H9 (cell line): ENCODE data around the gene KCNAB2. TPM values are rescaled to one million over a fixed set of nuclear protein-coding genes. Genes with fewer than 3 reads are reported as not detected.

Experiments used
- DNase-seq: peaks from one replicate; pipeline ENCODE4 v3.0.0-alpha.2; 2017
- H2AFZ ChIP-seq: one replicate; pipeline ENCODE4 v1.6.1; 2013; ENCODE audit warnings: mild to moderate bottlenecking, low read length, control low read depth, moderate library complexity
- H2AK5ac ChIP-seq: 2 replicates; pipeline ENCODE4 v1.6.1; 2013; ENCODE audit warnings: low read length, control low read depth, mixed read lengths; ENCODE audit not compliant: insufficient read length
- H2BK120ac ChIP-seq: one replicate; pipeline ENCODE4 v1.6.1; 2013; ENCODE audit warnings: low read depth, mild to moderate bottlenecking, low read length, control low read depth, inconsistent platforms; ENCODE audit not compliant: poor library complexity, severe bottlenecking
- H2BK12ac ChIP-seq: 2 replicates; pipeline ENCODE4 v1.6.1; 2013; ENCODE audit warnings: low read length, control low read depth, mixed read lengths, low read depth; ENCODE audit not compliant: insufficient read length
- H2BK15ac ChIP-seq: 2 replicates; pipeline ENCODE4 v1.6.1; 2013; ENCODE audit warnings: low read depth, low read length, control low read depth
- H2BK20ac ChIP-seq: one replicate; pipeline ENCODE4 v1.6.1; 2013; ENCODE audit warnings: low read depth, mild to moderate bottlenecking, low read length, control low read depth, inconsistent platforms; ENCODE audit not compliant: poor library complexity, severe bottlenecking
- H2BK5ac ChIP-seq: 2 replicates; pipeline ENCODE4 v1.6.1; 2013; ENCODE audit warnings: low read length, control low read depth, mixed read lengths; ENCODE audit not compliant: insufficient read length
- H3K14ac ChIP-seq: 2 replicates; pipeline ENCODE4 v1.6.1; 2013; ENCODE audit warnings: low read length, control low read depth; ENCODE audit not compliant: insufficient read depth
- H3K18ac ChIP-seq: 2 replicates; pipeline ENCODE4 v1.6.1; 2013; ENCODE audit warnings: low read depth, mild to moderate bottlenecking, mixed read lengths, low read length, control low read depth; ENCODE audit not compliant: insufficient read length
- H3K23ac ChIP-seq: 2 replicates; pipeline ENCODE4 v1.6.1; 2013; ENCODE audit warnings: low read length, control low read depth, mixed read lengths, low read depth; ENCODE audit not compliant: insufficient read length
- H3K23me2 ChIP-seq: 2 replicates; pipeline ENCODE4 v1.6.1; 2013; ENCODE audit warnings: low read depth, mild to moderate bottlenecking, mixed read lengths, low read length, control low read depth; ENCODE audit not compliant: insufficient read length, poor library complexity, severe bottlenecking
- H3K27ac ChIP-seq: 2 replicates; pipeline ENCODE4 v1.5.1; 2013; ENCODE audit warnings: low read length, control low read depth, mixed read lengths, low read depth; ENCODE audit not compliant: insufficient read length
- H3K27me3 ChIP-seq: 2 replicates; pipeline ENCODE4 v1.6.1; 2013; ENCODE audit warnings: low read length, control low read depth, inconsistent platforms; ENCODE audit not compliant: insufficient read depth
- H3K4ac ChIP-seq: 2 replicates; pipeline ENCODE4 v1.6.1; 2013; ENCODE audit warnings: low read depth, mild to moderate bottlenecking, control low read depth, inconsistent platforms, low read length, moderate library complexity
- H3K4me1 ChIP-seq: 2 replicates; pipeline ENCODE4 v1.6.1; 2013; ENCODE audit warnings: low read length, control low read depth, inconsistent platforms; ENCODE audit not compliant: insufficient read depth
- H3K4me2 ChIP-seq: 2 replicates; pipeline ENCODE4 v1.6.1; 2013; ENCODE audit warnings: low read length, control low read depth, mixed read lengths; ENCODE audit not compliant: insufficient read length, insufficient read depth
- H3K56ac ChIP-seq: 2 replicates; pipeline ENCODE4 v1.6.1; 2013; ENCODE audit warnings: low read depth, mild to moderate bottlenecking, mixed read lengths, low read length, control low read depth; ENCODE audit not compliant: insufficient read length
- H3K79me1 ChIP-seq: 2 replicates; pipeline ENCODE4 v1.6.1; 2013; ENCODE audit warnings: low read depth, mild to moderate bottlenecking, moderate library complexity, low read length, control low read depth, inconsistent platforms; ENCODE audit not compliant: insufficient read depth, poor library complexity, severe bottlenecking
- H3K79me2 ChIP-seq: 2 replicates; pipeline ENCODE4 v1.6.1; 2013; ENCODE audit warnings: low read length, control low read depth, inconsistent platforms; ENCODE audit not compliant: insufficient read depth
- H3K9ac ChIP-seq: 2 replicates; pipeline ENCODE4 v1.6.1; 2013; ENCODE audit warnings: low read length, control low read depth, mixed read lengths; ENCODE audit not compliant: insufficient read length; ENCODE audit errors: extremely low read depth
- H3K9me3 ChIP-seq: one replicate; pipeline ENCODE4 v1.6.1; 2013; ENCODE audit warnings: low read depth, low read length, inconsistent platforms; ENCODE audit not compliant: control insufficient read depth
- H3T11ph ChIP-seq: one replicate; pipeline ENCODE4 v1.6.1; 2013; ENCODE audit warnings: mild to moderate bottlenecking, low read length, control low read depth, inconsistent platforms
- H4K20me1 ChIP-seq: one replicate; pipeline ENCODE4 v1.6.1; 2013; ENCODE audit not compliant: control insufficient read depth, insufficient read length, insufficient read depth
- H4K5ac ChIP-seq: 2 replicates; pipeline ENCODE4 v1.6.1; 2013; ENCODE audit warnings: low read depth, mild to moderate bottlenecking, mixed read lengths, low read length, control low read depth; ENCODE audit not compliant: insufficient read length
- H4K8ac ChIP-seq: replicated peaks from 2 replicates; pipeline ENCODE4 v1.6.1; 2013; ENCODE audit warnings: low read length, control low read depth, mixed read lengths, low read depth; ENCODE audit not compliant: insufficient read length
- H4K91ac ChIP-seq: 2 replicates; pipeline ENCODE4 v1.6.1; 2013; ENCODE audit warnings: low read depth, mild to moderate bottlenecking, moderate library complexity, mixed read lengths, low read length, control low read depth; ENCODE audit not compliant: insufficient read length
- H3K27ac Mint-ChIP-seq, 3 experiments: 2 replicates in 2 of 3; 3 replicates in 1 of 3; pipeline ENCODE4 v1.8.0; 2020 to 2021; ENCODE audit warnings: mixed read lengths in 3 of 3, mild to moderate bottlenecking in 1 of 3, moderate library complexity in 1 of 3
- H3K27me3 Mint-ChIP-seq: 2 replicates; pipeline ENCODE4 v1.8.0; 2021; ENCODE audit warnings: low read depth, mild to moderate bottlenecking, moderate library complexity, mixed read lengths
- H3K36me3 Mint-ChIP-seq, 3 experiments: 2 replicates in 2 of 3; 3 replicates in 1 of 3; pipeline ENCODE4 v1.8.0; 2020 to 2021; ENCODE audit warnings: low read depth in 3 of 3, mixed read lengths in 3 of 3; ENCODE audit not compliant: insufficient read depth in 1 of 3
- H3K4me1 Mint-ChIP-seq, 2 experiments: 2 replicates each; pipeline ENCODE4 v1.8.0; 2020; ENCODE audit warnings: mixed read lengths in 2 of 2
- H3K4me3 Mint-ChIP-seq, 2 experiments: 2 replicates in 1 of 2; 3 replicates in 1 of 2; pipeline ENCODE4 v1.8.0; 2020 to 2021; ENCODE audit warnings: mild to moderate bottlenecking in 2 of 2, mixed read lengths in 2 of 2, moderate library complexity in 1 of 2
- H3K9me3 Mint-ChIP-seq, 2 experiments: 2 replicates in 1 of 2; 3 replicates in 1 of 2; pipeline ENCODE4 v1.8.0; 2020; ENCODE audit warnings: mild to moderate bottlenecking in 2 of 2, mixed read lengths in 2 of 2, moderate library complexity in 1 of 2
- WGBS: extraction: QIAGEN DNeasy Blood & Tissue Kit; methylation state at CpG from one replicate; pipeline ENCODE4 v1.1.7; 2013; ENCODE audit warnings: missing lambda C conversion rate, low lambda C conversion rate, mixed read lengths; ENCODE audit not compliant: insufficient read length; ENCODE audit errors: extremely low coverage; 5-methylcytosine and 5-hydroxymethylcytosine counted together
- total RNA-seq: library from RNA; stranded (reverse); gene quantifications from 2 replicates; pipeline ENCODE4 v1.2.1, GENCODE V29; 2021
- TF ChIP-seq, protein P1 (sequence below): fragments of 200-600 bp; sonication (generic); conservative IDR thresholded peaks from 3 replicates; pipeline ENCODE4 v1.8.0; 2021; ENCODE audit warnings: antibody characterized with exemption, mild to moderate bottlenecking

The KCNAB2 gene
- total RNA-seq, 1 experiment from 2014 or later: 8.3 TPM

DNA sequence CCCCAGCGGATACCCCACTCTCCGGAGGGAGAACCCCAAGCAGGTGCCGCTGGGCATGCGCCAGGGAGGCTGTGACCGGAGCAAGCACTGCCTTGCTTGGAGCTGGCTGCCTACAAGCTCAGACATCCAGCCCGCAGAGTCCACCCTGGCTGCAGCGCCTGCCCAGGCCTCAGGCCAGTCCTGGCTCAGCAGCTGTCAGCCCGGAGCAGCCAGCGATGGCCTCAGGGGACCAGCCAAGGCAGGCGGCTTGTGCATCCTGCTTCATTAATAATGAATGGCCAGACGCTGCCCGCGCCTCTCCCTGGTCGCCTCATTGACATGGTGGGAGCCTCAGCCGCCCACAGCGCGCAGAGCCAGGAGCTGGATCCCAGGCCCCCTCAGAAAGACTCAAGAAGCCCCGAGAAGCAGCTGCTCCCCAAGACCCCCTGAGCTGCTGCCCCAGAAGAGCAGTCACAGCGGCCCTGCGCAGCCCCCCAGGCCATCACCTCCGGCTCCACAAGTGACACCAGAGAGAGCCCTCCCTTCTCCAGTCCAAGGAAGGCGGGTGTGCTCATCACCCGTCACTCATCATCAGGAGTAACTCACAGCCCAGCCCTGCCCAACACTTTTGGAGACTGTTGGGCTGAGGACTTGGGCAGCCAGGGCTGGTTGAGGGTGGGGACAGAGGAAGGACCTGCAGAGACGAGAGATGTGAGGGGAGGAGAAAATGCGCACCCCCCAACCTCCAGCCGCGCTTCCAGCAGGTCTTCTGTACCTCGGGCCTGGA lies 19.6 kb downstream of the KCNAB2 start:
- no peak overlapping the region for H2BK15ac ChIP-seq
- H4K91ac ChIP-seq: no peak overlapping the region
- no peak overlapping the region for H3K23ac ChIP-seq
- WGBS: no CpG with 5 or more reads among the region's 28 CpGs
- H3K4me2 ChIP-seq: no peak overlapping the region
- H3K27ac ChIP-seq: no peak overlapping the region
- H3K4me1 ChIP-seq: no peaks in the 10 kb centered on the region
- no peak overlapping the region for H4K8ac ChIP-seq
- no peaks in the 10 kb centered on the region for H3K27me3 ChIP-seq
- Mint-ChIP-seq H3K4me3 (no peak overlapping the region), H3K4me1 (peaks cover 0 to 2% of the 10 kb centered on the region in 2 experiments; a peak in 1 of 4 replicates), H3K9me3 (no peaks in the 10 kb centered on the region), H3K36me3 (no peaks in the 10 kb centered on the region), H3K27ac (no peak overlapping the region; a peak in 1 of 7 replicates), H3K27me3 (peaks cover 2% of the 10 kb centered on the region; the same call in 1 of the 2 replicates)
- no peak overlapping the region for H3K56ac ChIP-seq
- H3K18ac ChIP-seq: no peak overlapping the region
- no peaks in the 10 kb centered on the region for H3K79me1 ChIP-seq
- H4K5ac ChIP-seq: no peak overlapping the region
- no peak overlapping the region for H2AK5ac ChIP-seq
- H3K4ac ChIP-seq: no peak overlapping the region
- H3K9me3 ChIP-seq: no peaks in the 10 kb centered on the region
- H2BK120ac ChIP-seq: no peak overlapping the region
- no peak overlapping the region for H2BK20ac ChIP-seq
- H3K14ac ChIP-seq: no peak overlapping the region; the same call in 1 of the 2 replicates
- no peaks in the 10 kb centered on the region for H3K23me2 ChIP-seq
- H3K79me2 ChIP-seq: no peaks in the 10 kb centered on the region
- no peak overlapping the region for H2BK12ac ChIP-seq
- H3K9ac ChIP-seq: no peak overlapping the region
- no peak for DNase-seq
- no peak overlapping the region for H2AFZ ChIP-seq
- no peak overlapping the region for H2BK5ac ChIP-seq
- no peaks in the 10 kb centered on the region for H4K20me1 ChIP-seq
- no peak overlapping the region for H3T11ph ChIP-seq
- TF ChIP-seq, protein P1, sequence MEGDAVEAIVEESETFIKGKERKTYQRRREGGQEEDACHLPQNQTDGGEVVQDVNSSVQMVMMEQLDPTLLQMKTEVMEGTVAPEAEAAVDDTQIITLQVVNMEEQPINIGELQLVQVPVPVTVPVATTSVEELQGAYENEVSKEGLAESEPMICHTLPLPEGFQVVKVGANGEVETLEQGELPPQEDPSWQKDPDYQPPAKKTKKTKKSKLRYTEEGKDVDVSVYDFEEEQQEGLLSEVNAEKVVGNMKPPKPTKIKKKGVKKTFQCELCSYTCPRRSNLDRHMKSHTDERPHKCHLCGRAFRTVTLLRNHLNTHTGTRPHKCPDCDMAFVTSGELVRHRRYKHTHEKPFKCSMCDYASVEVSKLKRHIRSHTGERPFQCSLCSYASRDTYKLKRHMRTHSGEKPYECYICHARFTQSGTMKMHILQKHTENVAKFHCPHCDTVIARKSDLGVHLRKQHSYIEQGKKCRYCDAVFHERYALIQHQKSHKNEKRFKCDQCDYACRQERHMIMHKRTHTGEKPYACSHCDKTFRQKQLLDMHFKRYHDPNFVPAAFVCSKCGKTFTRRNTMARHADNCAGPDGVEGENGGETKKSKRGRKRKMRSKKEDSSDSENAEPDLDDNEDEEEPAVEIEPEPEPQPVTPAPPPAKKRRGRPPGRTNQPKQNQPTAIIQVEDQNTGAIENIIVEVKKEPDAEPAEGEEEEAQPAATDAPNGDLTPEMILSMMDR: no peak
